GM18505 (cell line): ENCODE data around the gene ITGA8.
A peak's percentile ranks its signal among the peaks of the same experiment; 100 is the strongest.
"Not testable (repeated sequence)": the region's sequence is repeated elsewhere in the genome, so short reads cannot be mapped to it uniquely, and the experiment has no call there.

Experiments
- ATAC-seq: cut with Tn5 transposase; IDR thresholded peaks from one replicate; pipeline ENCODE4 v1.9.1; 2021; ENCODE audit not compliant: unreplicated experiment
- POLR2A ChIP-seq: IDR thresholded peaks from 4 replicates; pipeline ENCODE4 v1.6.1; 2011; ENCODE audit warnings: borderline replicate concordance; ENCODE audit not compliant: insufficient read depth, insufficient read length; ENCODE audit errors: extremely low read depth

The ITGA8 gene

DNA sequence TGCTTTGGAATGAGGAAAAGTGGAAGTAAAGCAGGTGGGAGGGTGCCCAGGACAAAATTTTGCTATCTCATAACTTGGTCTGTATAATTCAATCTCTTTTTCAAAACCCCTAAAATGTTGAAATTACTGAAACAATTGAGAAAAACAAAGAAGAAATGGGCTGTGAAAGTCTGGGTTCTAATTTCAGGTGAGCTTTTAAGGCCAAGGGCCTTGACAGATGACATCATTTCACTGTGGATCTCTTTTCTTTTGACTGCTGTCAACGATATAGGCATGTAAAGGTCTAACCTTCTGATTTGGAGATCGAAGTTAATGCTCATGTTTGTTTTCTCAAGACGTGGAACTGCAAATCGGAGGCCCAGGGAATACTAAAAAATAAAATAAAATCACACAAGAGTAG is 127.8 kb downstream of the ITGA8 start:
- no peak for TF ChIP-seq POLR2A
- ATAC-seq, result no peak

DNA sequence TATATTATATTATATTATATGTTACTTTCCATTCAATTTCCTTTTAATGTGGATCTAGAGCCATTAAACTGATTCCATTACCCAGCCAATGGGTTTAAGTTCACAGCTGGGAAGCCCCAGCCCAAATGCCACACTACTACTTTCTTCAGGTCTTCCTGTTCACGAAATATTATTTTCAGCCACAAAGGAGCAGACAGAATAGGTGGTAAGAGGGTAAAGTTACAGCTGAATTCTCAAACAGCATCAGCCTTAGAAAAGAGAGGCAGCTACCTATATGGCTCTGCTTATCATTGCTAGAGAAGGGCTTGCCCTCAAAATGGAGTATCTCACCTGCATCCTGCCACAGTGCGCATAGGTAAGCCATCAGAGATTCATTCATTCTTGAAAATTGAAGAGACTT is 128.3 kb downstream of the ITGA8 start:
- no peak for TF ChIP-seq POLR2A
- no peak for ATAC-seq

DNA sequence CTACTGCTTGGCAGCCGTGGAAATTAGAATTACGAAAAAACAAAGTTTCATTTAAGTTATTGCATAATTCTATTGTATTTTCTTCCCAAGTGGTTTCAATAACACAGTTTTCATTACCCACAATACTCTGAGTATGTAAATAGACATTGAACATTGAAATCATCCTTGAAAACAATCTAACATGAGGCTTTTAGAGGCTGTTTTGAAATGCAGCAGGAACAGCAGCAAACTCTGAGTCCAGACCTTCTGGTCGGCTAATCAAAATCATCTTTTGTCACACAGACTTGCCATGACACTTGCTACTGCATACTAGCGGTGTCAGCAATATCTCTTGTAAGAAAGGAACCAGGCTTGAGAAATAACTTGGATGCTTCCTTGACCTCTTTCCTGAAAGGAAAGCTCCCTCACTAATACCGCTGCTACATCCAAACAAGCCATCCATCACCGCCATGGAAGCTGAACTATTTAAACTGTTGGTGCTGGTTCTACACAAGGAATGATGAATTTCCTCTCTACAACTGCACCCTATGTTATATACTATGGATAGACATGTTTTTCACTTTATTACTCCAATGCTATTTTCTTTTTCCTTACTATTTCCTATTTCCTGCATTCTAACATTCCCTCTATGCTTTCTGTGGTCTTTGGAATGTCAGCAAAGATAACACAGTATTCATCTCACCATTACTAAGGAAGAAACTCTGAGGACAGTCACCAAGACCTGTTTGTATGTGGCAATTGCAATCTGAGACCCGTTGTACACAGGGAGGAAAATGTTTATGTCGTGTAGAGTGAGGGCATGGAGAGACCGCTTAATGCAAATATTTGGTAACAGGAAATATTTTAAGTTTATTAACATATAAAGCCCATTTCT is 130.8 kb downstream of the ITGA8 start:
- no peak for TF ChIP-seq POLR2A
- no peak for ATAC-seq

DNA sequence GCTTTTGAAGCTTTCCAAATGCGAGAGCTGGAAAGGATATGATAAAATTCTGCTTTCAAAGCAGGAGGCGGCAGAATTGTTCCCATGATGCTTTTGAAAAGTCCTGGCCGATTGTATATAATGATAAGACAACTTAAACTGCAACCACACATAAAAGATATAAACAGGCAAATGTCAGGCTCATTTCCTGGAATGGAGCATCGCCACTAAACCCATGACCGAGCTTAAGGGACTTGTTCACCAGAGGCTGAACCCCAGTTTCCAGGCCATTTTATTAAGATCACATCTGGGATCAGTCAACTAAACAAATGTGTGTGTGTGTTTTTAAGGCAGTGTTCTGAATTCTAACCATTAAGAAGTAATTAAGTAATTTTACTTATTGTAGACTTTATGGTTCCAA is 131.6 kb downstream of the ITGA8 start:
- no peak for TF ChIP-seq POLR2A

DNA sequence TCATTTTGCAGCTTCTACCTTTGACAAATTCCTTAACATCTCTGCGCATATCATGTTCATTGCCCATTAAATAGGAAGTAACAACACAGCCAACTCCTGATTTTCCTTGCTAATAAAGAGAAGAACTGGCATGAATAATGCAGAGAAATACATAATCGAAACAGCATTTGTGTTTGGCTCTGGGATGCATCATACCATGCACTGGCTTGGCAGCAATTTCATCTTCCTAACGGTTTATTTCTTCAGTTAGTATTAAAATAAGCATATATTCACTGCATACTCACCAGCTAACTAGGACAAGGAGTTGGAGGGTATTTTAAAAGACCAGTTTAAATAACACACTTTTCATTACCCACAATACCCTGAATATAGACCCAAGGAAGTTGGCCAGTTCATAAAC is 132.5 kb downstream of the ITGA8 start:
- TF ChIP-seq POLR2A, result no peak
- ATAC-seq, result no peak

More for the DNA sequence above, 131.6 kb downstream of the ITGA8 start:
- no peak for ATAC-seq

DNA sequence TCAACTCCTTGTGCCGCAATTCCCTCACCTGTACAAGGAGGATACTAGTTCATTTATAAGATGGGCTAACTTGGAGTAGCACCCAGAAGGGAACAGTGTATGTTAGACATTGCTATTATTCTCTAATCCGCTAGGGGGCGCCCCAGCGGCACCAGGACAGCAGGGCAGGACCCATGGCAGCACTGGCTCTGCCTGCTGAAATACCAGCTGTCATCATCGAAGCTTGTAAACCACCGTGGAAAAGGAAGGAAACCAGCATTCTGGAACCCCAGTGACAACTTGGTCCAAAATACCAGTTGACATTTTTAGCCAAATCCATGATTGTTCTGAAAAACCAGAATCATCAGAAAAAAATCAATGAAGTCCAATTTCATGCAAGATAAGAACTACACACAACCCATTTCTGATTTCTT is 134.4 kb downstream of the ITGA8 start:
- ATAC-seq, result peak; percentile 90
- no peak for TF ChIP-seq POLR2A

DNA sequence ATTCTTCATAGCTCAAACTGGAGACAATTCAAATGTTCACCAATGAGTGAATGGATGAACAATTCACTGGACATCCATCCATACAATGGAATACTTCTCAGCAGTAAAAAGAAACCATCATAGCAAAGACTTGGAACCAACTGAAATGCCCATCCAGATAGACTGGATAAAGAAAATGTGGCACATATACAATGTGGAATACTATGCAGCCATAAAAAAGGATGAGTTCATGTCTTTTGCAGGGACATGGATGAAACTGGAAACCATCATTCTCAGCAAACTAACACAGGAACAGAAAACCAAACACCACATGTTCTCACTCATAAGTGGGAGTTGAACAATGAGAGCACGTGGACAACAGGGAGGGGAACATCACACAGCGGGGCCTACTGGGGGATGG is 136.8 kb downstream of the ITGA8 start:
- ATAC-seq, result not testable (repeated sequence)

DNA sequence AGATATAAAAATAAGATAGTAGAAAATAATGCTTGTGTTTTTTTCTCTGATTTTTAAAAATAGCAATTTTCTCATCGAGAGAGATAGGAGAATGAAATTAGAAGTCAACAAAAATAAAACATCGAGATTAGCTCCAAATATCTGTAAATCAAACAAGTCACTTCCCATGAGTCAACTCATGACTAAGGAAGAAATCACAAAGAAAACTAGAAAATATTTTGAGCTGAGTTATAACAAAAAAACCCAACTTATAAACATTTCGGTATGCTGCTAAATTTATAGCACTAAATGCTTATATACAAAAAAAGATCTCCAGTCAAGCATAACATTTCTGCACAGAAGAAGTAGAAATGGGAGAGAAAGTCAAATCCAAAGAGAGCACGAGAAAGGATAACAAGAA is 140.1 kb downstream of the ITGA8 start:
- TF ChIP-seq POLR2A, result no peak
- no peak for ATAC-seq

DNA sequence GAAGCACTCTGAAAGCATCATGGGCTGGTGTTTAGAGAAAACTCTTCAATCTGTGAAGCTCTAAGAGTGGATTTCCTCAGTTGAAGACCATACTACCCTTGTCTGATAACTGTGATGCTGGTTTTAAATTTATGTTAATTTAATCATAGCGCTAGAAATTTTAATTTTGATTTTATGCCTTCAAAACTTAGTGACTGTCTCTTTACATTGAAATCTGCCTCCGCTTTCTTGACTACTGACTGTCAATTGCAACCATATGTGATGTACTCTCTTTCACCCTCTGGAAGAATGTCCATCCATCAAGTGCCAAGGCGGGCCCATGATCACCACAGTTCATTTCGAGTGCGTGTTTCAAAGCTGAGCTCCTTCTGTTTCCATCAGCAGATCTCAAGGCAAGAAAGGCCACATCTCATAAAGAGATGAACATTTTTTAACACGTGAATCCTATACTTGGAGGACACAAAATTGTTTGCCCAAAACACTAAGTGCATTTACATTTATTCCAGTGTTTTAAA is 147.1 kb downstream of the ITGA8 start:
- no peak for ATAC-seq
- no peak for TF ChIP-seq POLR2A

DNA sequence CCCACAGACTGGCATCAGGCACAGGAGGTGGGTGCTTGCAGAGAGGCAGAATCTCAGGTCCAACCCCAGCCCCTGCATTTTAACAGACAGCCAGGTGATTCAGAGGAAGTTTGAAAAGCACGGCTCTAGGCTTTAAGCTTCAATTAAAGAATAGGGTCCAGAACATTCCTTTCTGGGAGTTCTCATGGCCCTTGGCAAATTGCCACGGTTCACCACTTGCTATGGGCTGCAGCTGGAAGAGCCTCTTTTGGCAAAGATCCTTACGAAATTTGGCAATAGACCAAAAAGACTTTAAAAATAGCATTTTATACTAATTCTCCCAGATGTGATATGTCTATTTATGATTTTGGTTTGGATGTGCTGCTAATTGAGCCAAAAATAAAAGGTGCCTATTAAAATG is 148.1 kb downstream of the ITGA8 start:
- ATAC-seq, result no peak
- no peak for TF ChIP-seq POLR2A

DNA sequence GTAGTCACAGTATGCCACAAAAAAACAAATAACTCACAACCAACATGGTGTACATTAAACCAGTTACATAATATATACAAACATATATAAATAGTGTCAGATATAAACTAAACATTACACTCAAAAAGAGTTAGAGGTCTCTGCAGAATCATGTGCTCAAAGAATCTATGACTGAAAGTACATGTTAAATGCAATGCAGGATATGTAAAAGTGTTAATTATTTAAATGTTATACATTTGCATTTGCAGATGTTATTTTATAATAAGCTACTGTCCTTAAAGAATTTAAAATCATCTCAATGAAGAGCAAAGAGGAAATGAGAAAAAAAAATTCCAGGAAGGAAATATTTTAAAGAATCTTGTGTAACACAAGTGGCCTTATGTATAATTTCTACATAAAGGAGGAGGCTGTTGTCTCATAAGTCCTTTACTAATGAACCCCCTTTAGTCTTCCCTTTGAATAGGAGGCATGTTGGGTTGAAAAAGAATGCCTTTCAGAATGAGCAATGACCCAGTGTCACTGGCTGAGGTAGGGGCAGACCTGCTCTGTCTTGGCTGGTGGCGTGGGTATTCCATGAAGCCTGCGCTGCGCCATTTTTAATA is 148.9 kb downstream of the ITGA8 start:
- no peak for ATAC-seq
- TF ChIP-seq POLR2A, result no peak

DNA sequence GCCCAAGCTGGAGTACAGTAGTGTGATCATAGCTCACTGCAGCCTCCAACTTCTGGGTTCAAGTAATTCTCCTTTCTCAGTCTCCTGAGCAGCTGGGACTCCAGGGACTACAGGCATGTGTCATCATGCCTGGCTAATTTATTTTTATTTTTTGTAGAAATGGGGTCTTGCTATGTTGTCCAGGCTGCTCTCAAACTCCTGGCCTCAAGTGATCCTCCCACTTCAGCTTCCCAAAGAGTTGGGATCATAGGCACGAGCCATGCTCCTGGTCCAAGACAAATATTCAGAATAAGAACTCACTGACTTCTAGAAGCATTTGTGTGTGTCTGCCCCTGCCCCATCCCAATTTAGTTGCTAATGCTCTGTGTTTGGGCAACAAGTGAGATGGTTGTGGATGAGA is 151.8 kb downstream of the ITGA8 start:
- TF ChIP-seq POLR2A, result no peak
- no peak for ATAC-seq

DNA sequence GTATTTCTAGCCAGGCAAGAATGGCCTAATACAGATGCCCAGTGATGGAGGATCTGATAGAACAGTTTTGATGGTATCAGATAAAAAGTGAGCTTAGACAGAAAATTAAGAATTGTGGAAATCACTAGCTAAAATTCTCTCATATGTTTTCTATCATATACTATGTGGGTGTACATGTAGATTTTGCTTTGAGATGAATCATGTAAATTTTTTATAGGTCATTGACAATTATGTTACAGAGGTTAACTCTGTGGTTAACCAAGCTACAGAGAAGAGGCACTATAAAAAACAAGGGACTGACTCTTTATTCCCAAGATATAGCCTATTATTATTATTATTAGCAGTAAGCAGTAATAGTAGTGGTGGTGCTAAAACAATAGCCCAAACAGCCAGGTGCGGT is 156.5 kb downstream of the ITGA8 start:
- no peak for TF ChIP-seq POLR2A
- ATAC-seq, result no peak

DNA sequence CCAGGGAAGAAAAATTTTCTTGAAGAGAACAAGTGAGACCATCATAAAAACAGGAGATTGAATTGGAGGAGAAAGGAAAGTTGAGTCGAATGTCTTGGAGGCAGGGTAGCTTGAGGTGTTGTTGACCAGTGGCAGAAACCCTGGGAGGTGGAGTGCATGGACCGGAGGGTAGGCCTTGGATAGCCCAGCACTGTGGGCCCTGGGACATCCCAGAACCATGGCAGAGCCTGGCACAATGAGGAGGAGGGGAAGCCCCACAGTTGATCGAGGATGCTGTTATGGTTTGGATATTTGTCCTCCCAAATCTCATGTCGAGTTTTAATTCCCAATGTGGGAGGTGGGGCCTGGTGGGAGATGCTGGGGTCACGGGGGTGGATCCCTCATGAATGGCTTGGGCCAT is 157.1 kb downstream of the ITGA8 start:
- TF ChIP-seq POLR2A, result no peak
- ATAC-seq, result no peak
